GM10248 (cell line): Measurements from ENCODE around the gene PDE11A.

Experiments
- CTCF ChIA-PET: fragments of 300-600 bp; sonication (Branson Sonifier 250); formaldehyde crosslinking; extraction: SDS; loops from one replicate; lab custom pipeline; 2021; ENCODE audit warnings: antibody characterized with exemption; lab: Yijun Ruan, JAX
- POLR2A ChIA-PET: fragments of 350-650 bp; sonication (Branson Sonifier 250); formaldehyde crosslinking; extraction: SDS; loops from one replicate; lab custom pipeline; 2020; ENCODE audit warnings: antibody characterized with exemption; lab: Yijun Ruan, JAX
- DNase-seq: peaks from one replicate; pipeline ENCODE4 v3.0.0; 2012; ENCODE audit errors: extremely low spot score
- TF ChIP-seq, protein P1 (sequence below): IDR thresholded peaks from 2 replicates; pipeline ENCODE4 v1.5.1; 2012; ENCODE audit warnings: mild to moderate bottlenecking, low read depth; ENCODE audit errors: extremely low read depth, missing control alignments, control extremely low read depth

The PDE11A gene

DNA sequence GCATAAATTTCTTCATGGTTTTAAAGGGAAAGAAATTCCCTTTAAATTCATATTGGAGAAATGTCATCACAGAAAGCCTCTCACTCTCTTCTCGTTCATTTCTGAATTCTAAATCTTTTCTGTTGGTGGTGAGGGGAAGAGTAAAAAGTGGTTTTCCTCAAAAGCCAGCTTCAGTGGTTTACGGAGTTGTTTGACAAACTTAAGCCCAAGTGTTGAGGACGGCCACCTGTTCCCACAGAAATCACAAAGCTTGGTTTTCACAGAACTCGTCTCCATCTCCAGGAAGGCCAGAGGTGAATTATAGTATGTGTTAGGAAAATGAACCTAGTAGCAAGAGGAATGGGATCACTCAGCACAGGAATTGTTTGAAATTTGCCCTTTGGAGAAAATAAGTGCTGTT is 316.2 kb downstream of the PDE11A start:
- ChIA-PET CTCF (interaction anchor here (1.1 kb wide), 1 partner anchor 17 kb away, joined by 3 read pairs; no protein-coding TSS in a partner anchor), POLR2A (no interaction called here)
- DNase-seq = no peak
- TF ChIP-seq, protein P1, sequence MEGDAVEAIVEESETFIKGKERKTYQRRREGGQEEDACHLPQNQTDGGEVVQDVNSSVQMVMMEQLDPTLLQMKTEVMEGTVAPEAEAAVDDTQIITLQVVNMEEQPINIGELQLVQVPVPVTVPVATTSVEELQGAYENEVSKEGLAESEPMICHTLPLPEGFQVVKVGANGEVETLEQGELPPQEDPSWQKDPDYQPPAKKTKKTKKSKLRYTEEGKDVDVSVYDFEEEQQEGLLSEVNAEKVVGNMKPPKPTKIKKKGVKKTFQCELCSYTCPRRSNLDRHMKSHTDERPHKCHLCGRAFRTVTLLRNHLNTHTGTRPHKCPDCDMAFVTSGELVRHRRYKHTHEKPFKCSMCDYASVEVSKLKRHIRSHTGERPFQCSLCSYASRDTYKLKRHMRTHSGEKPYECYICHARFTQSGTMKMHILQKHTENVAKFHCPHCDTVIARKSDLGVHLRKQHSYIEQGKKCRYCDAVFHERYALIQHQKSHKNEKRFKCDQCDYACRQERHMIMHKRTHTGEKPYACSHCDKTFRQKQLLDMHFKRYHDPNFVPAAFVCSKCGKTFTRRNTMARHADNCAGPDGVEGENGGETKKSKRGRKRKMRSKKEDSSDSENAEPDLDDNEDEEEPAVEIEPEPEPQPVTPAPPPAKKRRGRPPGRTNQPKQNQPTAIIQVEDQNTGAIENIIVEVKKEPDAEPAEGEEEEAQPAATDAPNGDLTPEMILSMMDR = no peak

DNA sequence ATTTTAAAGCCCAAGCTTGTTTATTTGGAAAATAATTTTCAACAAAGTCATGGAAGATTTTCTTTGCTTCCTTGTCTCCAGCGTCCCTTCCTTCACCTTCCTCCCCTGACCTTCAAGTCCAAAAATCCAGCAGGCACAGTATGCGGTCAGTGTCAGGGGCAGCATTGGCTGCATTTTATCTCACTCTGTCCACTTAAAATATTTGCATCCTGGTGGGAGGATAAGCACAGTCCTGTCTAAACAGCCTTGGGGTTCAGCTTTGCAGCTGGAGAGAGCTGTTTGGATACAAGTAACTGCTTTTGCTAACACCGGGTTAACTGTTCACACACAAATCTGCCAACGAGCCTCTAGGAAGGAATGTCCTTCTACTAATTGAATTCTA is 318.1 kb downstream of the PDE11A start:
- TF ChIP-seq, protein P1 = no peak
- ChIA-PET CTCF (interaction anchor here (1.1 to 1.7 kb wide), 4 partner anchors 9 to 419 kb away, joined by 3 to 8 read pairs (median 4); no protein-coding TSS in a partner anchor), POLR2A (no interaction called here)
- DNase-seq = no peak

DNA sequence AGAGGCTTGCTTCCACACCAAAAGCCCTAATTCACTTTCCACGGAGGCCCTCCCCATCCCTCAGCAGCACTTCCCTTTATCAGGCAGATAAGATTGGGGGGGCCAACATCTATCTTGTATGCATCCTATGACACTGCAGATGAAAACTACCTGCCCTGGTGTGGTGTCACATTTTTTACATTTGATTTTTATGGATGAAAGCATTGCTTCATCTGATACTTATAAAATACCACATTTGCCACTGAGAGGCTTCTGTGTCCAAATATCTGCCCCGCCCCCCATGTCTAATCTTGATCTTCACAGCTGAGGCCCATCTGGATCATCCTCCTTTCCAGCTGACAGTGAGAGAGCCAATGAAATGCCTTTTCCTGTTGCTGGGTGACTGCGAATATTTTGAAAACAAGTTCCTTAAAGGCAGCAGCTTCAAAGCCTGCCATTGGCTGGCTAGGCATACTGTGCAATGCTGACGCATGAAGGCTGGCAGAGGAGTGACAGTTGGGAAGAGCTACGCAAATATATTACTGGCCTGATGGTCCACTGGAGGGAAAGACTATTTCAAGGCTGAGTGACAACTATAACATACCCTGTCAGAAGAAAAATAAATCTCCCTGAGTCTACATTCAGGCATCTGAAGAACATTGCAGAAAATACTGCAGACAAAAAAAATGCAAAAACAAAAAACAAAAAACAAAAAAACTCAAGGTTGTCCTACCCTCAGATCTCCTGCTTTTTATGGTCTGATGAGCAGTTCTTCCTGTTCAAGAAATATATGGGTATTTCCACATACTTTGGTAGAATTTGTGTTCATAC is 318.7 kb downstream of the PDE11A start:
- POLR2A ChIA-PET = no interaction called here
- TF ChIP-seq, protein P1 = no peak
- CTCF ChIA-PET = interaction anchor here (1.1 to 1.7 kb wide), 4 partner anchors 9 to 418 kb away, joined by 3 to 8 read pairs (median 4); no protein-coding TSS in a partner anchor
- DNase-seq = no peak

DNA sequence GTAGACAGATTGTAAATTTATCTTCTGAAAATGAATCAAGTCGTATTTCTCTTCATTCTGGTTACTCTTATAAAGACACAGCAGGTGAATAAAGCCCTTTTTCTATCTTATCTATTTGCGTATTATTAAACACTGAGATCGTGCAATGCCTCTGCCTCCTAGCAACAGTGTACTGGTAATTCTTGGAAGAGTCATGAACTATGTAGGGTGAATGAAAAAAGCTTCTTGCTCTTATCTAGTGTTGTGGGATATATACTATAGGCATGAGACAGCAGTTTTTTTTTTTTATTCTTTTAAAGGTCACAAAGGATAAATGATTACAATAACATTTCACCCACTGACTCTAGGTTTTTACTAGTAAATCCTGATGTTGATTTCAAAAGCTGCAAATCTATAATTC is 324.2 kb downstream of the PDE11A start:
- TF ChIP-seq, protein P1 = no peak
- DNase-seq = no peak
- CTCF ChIA-PET = interaction anchor here (1.0 to 8.0 kb wide), 2 partner anchors 16 to 23 kb away, joined by 3 to 65 read pairs; no protein-coding TSS in a partner anchor
- POLR2A ChIA-PET = no interaction called here

DNA sequence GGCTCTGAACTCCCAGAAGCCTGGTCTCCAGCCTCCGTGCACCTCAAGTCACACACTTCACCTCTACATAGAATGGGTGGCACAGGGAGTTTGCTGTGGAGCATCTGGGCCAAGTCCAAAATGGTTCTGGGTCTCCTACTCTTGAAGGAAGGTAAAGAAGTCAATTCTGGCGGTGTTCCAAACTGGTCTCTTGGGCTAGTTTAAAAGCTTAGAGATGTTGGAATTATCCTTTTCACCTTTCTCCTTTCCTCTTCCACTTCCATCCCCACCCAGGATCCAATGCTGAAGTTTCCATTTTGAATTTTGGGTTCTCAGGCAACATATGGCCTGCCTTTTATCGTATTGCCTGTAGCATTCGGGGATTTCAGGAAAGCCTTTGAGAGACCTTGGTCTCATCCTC is 325.2 kb downstream of the PDE11A start:
- TF ChIP-seq, protein P1 = no peak
- POLR2A ChIA-PET = no interaction called here
- DNase-seq = no peak
- CTCF ChIA-PET = interaction anchor here (1.0 to 8.0 kb wide), 2 partner anchors 17 to 22 kb away, joined by 3 to 65 read pairs; no protein-coding TSS in a partner anchor

DNA sequence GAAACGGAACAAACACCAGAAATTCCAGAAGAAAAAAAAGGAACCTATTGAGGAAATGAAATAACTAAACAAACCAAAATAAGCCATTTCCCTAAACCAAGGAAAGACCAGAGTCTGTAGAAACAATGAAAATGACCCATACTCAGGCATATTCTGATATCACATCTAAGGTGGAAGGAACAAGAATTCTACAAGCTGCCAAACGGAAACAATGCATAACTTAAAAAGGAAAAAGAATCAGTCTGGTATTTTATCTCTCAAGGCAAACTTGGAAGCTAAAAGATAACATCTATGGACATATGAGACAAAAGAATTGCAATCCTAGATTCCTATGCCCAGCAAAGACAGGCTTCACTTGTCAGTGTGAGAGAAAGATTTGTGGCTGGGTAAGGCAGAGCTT is 326.2 kb downstream of the PDE11A start:
- TF ChIP-seq, protein P1 = no peak
- no peak for DNase-seq
- ChIA-PET CTCF (interaction anchor here (8.0 kb wide), 1 partner anchor 18 kb away, joined by 65 read pairs; no protein-coding TSS in a partner anchor), POLR2A (no interaction called here)
